Astrocyte (in vitro differentiated cells and primary cell): ENCODE measurements around the gene B3GALT6. TPM values are rescaled to one million over a fixed set of nuclear protein-coding genes. Genes with fewer than 3 reads are reported as not detected.

Experiments
- DNase-seq: peaks from one replicate; pipeline ENCODE4 v3.0.0-alpha.2; 2010; ENCODE audit warnings: low read depth
- FAIRE-seq: peaks from 2 replicates; lab custom pipeline; 2011; peaks lifted over from hg19 to GRCh38; lab: Jason Lieb, UNC
- H2AFZ ChIP-seq: 2 replicates; pipeline ENCODE4 v1.6.0; 2012; ENCODE audit warnings: low read depth, low read length, inconsistent platforms
- H3K27ac ChIP-seq: 2 replicates; pipeline ENCODE4 v1.5.1; 2011; ENCODE audit warnings: low read depth, low read length, inconsistent platforms
- H3K27me3 ChIP-seq: 2 replicates; pipeline ENCODE4 v1.6.0; 2011; ENCODE audit warnings: low read length, inconsistent platforms; ENCODE audit not compliant: insufficient read depth
- H3K36me3 ChIP-seq: 2 replicates; pipeline ENCODE4 v1.5.1; 2011; ENCODE audit warnings: low read length, inconsistent platforms; ENCODE audit not compliant: insufficient read depth
- H3K4me1 ChIP-seq: 2 replicates; pipeline ENCODE4 v1.5.1; 2011; ENCODE audit warnings: low read length, inconsistent platforms; ENCODE audit not compliant: insufficient read depth
- H3K4me2 ChIP-seq: 2 replicates; pipeline ENCODE4 v1.6.0; 2012; ENCODE audit warnings: low read length, inconsistent platforms
- H3K4me3 ChIP-seq: 2 replicates; pipeline ENCODE4 v1.5.1; 2011; ENCODE audit warnings: low read depth, mild to moderate bottlenecking, low read length, inconsistent platforms; ENCODE audit not compliant: insufficient read depth
- H3K79me2 ChIP-seq: 2 replicates; pipeline ENCODE4 v1.6.0; 2012; ENCODE audit warnings: mild to moderate bottlenecking, low read length, inconsistent platforms; ENCODE audit not compliant: insufficient read depth
- H3K9ac ChIP-seq: 2 replicates; pipeline ENCODE4 v1.6.0; 2012; ENCODE audit warnings: mild to moderate bottlenecking, low read length, inconsistent platforms
- H3K9me3 ChIP-seq: 2 replicates; pipeline ENCODE4 v1.5.1; 2012; ENCODE audit warnings: low read depth, mild to moderate bottlenecking, low read length, inconsistent platforms; ENCODE audit not compliant: insufficient read depth
- H4K20me1 ChIP-seq: 2 replicates; pipeline ENCODE4 v1.6.0; 2012; ENCODE audit warnings: low read length, inconsistent platforms; ENCODE audit not compliant: insufficient read depth
- H3K27ac Mint-ChIP-seq: one replicate; pipeline ENCODE4 v1.8.0; 2021; ENCODE audit warnings: mild to moderate bottlenecking, mixed read lengths; ENCODE audit not compliant: unreplicated experiment
- H3K27me3 Mint-ChIP-seq: one replicate; pipeline ENCODE4 v1.8.0; 2021; ENCODE audit warnings: low read depth, mixed read lengths; ENCODE audit not compliant: unreplicated experiment
- H3K36me3 Mint-ChIP-seq: one replicate; pipeline ENCODE4 v1.8.0; 2021; ENCODE audit warnings: low read depth, mixed read lengths; ENCODE audit not compliant: unreplicated experiment
- H3K4me1 Mint-ChIP-seq: one replicate; pipeline ENCODE4 v1.8.0; 2021; ENCODE audit warnings: low read depth, mixed read lengths; ENCODE audit not compliant: unreplicated experiment
- H3K4me3 Mint-ChIP-seq: one replicate; pipeline ENCODE4 v1.8.0; 2021; ENCODE audit warnings: mild to moderate bottlenecking, moderate library complexity, mixed read lengths; ENCODE audit not compliant: unreplicated experiment
- H3K9me3 Mint-ChIP-seq: one replicate; pipeline ENCODE4 v1.8.0; 2021; ENCODE audit warnings: mild to moderate bottlenecking, mixed read lengths; ENCODE audit not compliant: unreplicated experiment
- CTCF ChIP-seq: IDR thresholded peaks from 2 replicates; pipeline ENCODE4 v1.5.1; 2011; ENCODE audit warnings: low read depth, mild to moderate bottlenecking, inconsistent platforms, low read length, moderate library complexity; ENCODE audit not compliant: insufficient read depth
- EZH2 ChIP-seq: IDR thresholded peaks from 2 replicates; pipeline ENCODE4 v1.6.1; 2012; ENCODE audit warnings: mild to moderate bottlenecking, low read length, inconsistent platforms; ENCODE audit not compliant: insufficient read depth
- total RNA-seq: library from RNA; stranded (reverse); gene quantifications from 2 replicates; pipeline ENCODE4 v1.2.1, GENCODE V29; 2021

Gene B3GALT6
- total RNA-seq, 1 donor from 2014 or later = 22.4 TPM

GRCh38 chr1:1218524-1219200, 13.4 kb upstream of the B3GALT6 start:
- no peak overlapping the region for H3K27ac Mint-ChIP-seq
- H3K9ac ChIP-seq = no peak overlapping the region
- no peaks in the 10 kb centered on the region for H3K9me3 Mint-ChIP-seq
- H3K27me3 Mint-ChIP-seq = no peaks in the 10 kb centered on the region
- no peaks in the 10 kb centered on the region for H3K27me3 ChIP-seq
- H3K9me3 ChIP-seq = no peaks in the 10 kb centered on the region
- H4K20me1 ChIP-seq = peaks cover 32% of the 10 kb centered on the region
- no peaks in the 10 kb centered on the region for H3K4me1 ChIP-seq
- H3K4me3 ChIP-seq = no peak overlapping the region
- TF ChIP-seq EZH2 = no peak
- TF ChIP-seq CTCF = no peak
- no peak for DNase-seq
- H2AFZ ChIP-seq = no peak overlapping the region
- H3K4me2 ChIP-seq = no peak overlapping the region
- H3K36me3 Mint-ChIP-seq = peaks cover 14% of the 10 kb centered on the region
- peaks cover 6% of the 10 kb centered on the region for H3K36me3 ChIP-seq
- H3K4me3 Mint-ChIP-seq = no peak overlapping the region
- peaks cover 9% of the 10 kb centered on the region for H3K79me2 ChIP-seq
- no peak for FAIRE-seq
- no peak overlapping the region for H3K27ac ChIP-seq
- peaks cover 2% of the 10 kb centered on the region for H3K4me1 Mint-ChIP-seq

- H3K4me2 ChIP-seq = no peak overlapping the region
- TF ChIP-seq EZH2 (no peak), CTCF (no peak)
- Mint-ChIP-seq H3K27ac (no peak overlapping the region), H3K4me1 (peaks cover 2% of the 10 kb centered on the region), H3K4me3 (no peak overlapping the region), H3K9me3 (no peaks in the 10 kb centered on the region), H3K27me3 (no peaks in the 10 kb centered on the region), H3K36me3 (peaks cover 14% of the 10 kb centered on the region)
- H3K36me3 ChIP-seq = peaks cover 6% of the 10 kb centered on the region
- FAIRE-seq (no peak), DNase-seq (no peak)
- H3K9ac ChIP-seq = no peak overlapping the region
- H2AFZ ChIP-seq = no peak overlapping the region
- no peak overlapping the region for H3K27ac ChIP-seq
- H3K4me1 ChIP-seq = no peaks in the 10 kb centered on the region
- H3K79me2 ChIP-seq = peaks cover 15% of the 10 kb centered on the region
- H3K9me3 ChIP-seq = no peaks in the 10 kb centered on the region
- peaks cover 37% of the 10 kb centered on the region for H4K20me1 ChIP-seq
- no peaks in the 10 kb centered on the region for H3K27me3 ChIP-seq
- H3K4me3 ChIP-seq = no peak overlapping the region
Measured at GRCh38 chr1:1219341-1219740, 12.7 kb upstream of the B3GALT6 start.

GRCh38 chr1:1220197-1220596, 11.8 kb upstream of the B3GALT6 start:
- no peak overlapping the region for H3K4me3 Mint-ChIP-seq
- H3K79me2 ChIP-seq = peaks cover 23% of the 10 kb centered on the region
- FAIRE-seq (no peak), DNase-seq (no peak)
- H2AFZ ChIP-seq = no peak overlapping the region
- H3K4me1 ChIP-seq = no peaks in the 10 kb centered on the region
- H3K27ac ChIP-seq = no peak overlapping the region
- H3K27ac Mint-ChIP-seq = no peak overlapping the region
- H3K4me2 ChIP-seq = no peak overlapping the region
- TF ChIP-seq CTCF = no peak
- no peak for TF ChIP-seq EZH2
- H3K36me3 Mint-ChIP-seq = peaks cover 14% of the 10 kb centered on the region
- H3K9ac ChIP-seq = no peak overlapping the region
- peaks cover 45% of the 10 kb centered on the region for H4K20me1 ChIP-seq
- H3K27me3 Mint-ChIP-seq = no peaks in the 10 kb centered on the region
- H3K36me3 ChIP-seq = peaks cover 6% of the 10 kb centered on the region
- no peaks in the 10 kb centered on the region for H3K9me3 ChIP-seq
- no peaks in the 10 kb centered on the region for H3K27me3 ChIP-seq
- H3K4me1 Mint-ChIP-seq = no peaks in the 10 kb centered on the region
- H3K9me3 Mint-ChIP-seq = no peaks in the 10 kb centered on the region
- H3K4me3 ChIP-seq = no peak overlapping the region
